ENCODE results near the gene GRIP2.

The GRIP2 gene

DNA sequence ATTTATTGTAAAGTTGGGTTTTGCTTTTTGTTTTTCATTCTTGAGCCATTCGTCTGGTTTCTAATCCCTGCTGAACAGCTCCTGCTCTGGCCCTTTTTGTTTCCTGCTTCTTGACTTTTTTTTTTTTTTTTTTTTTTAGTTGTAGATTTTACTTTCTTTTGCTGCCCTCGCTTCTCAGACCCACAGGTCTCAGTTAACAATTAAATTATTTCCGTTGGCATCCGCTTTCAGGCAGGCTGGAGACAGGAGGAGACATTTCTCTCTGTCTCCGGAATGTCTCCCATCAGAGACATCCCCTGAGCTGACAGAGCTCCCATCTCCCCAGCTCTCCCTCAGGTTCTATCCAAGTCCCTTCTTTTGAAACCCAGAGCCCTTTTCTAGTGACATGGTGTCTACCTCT lies 69.1 kb downstream of the GRIP2 start:
- Histone ChIP-seq H3K79me2 (ENCODE audit: low read length) (no peaks in the 10 kb centered on the region), H3K9me2 (replicated peaks; ENCODE audit: insufficient read depth, low read length) (no peaks in the 10 kb centered on the region), H3K9ac (ENCODE audit: low read length) (no peak overlapping the region), H3K36me3 (replicated peaks; ENCODE audit: insufficient read depth, low read length) (no peaks in the 10 kb centered on the region), H4K20me1 (ENCODE audit: insufficient read depth, low read length) (no peaks in the 10 kb centered on the region), H3K4me3 (ENCODE audit: low read length) (no peak overlapping the region), H3K27ac (ENCODE audit: low read length) (no peak overlapping the region), H3F3A (ENCODE audit: insufficient read depth, low read length) (no peaks in the 10 kb centered on the region), H2AFZ (ENCODE audit: low read length) (no peak overlapping the region), H3K9me3 (replicated peaks; ENCODE audit: insufficient read depth, low read length) (no peaks in the 10 kb centered on the region), H3K4me1 (ENCODE audit: low read length) (no peaks in the 10 kb centered on the region), H3K27me3 (replicated peaks; ENCODE audit: insufficient read depth, low read length) (no peaks in the 10 kb centered on the region), H3K4me2 (ENCODE audit: low read depth, low read length) (no peak overlapping the region)
- DNase-seq, result no peak
- TF ChIP-seq, protein P1, sequence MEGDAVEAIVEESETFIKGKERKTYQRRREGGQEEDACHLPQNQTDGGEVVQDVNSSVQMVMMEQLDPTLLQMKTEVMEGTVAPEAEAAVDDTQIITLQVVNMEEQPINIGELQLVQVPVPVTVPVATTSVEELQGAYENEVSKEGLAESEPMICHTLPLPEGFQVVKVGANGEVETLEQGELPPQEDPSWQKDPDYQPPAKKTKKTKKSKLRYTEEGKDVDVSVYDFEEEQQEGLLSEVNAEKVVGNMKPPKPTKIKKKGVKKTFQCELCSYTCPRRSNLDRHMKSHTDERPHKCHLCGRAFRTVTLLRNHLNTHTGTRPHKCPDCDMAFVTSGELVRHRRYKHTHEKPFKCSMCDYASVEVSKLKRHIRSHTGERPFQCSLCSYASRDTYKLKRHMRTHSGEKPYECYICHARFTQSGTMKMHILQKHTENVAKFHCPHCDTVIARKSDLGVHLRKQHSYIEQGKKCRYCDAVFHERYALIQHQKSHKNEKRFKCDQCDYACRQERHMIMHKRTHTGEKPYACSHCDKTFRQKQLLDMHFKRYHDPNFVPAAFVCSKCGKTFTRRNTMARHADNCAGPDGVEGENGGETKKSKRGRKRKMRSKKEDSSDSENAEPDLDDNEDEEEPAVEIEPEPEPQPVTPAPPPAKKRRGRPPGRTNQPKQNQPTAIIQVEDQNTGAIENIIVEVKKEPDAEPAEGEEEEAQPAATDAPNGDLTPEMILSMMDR (IDR thresholded peaks at IDR 0.05; ENCODE audit: low read length), result no peak
- no peak for TF ChIP-seq EZH2phosphoT487 (IDR thresholded peaks at IDR 0.05; ENCODE audit: low read length)
- TF ChIP-seq EZH2 (optimal IDR thresholded peaks at IDR 0.05; ENCODE audit: low read depth, low read length), result no peak

DNA sequence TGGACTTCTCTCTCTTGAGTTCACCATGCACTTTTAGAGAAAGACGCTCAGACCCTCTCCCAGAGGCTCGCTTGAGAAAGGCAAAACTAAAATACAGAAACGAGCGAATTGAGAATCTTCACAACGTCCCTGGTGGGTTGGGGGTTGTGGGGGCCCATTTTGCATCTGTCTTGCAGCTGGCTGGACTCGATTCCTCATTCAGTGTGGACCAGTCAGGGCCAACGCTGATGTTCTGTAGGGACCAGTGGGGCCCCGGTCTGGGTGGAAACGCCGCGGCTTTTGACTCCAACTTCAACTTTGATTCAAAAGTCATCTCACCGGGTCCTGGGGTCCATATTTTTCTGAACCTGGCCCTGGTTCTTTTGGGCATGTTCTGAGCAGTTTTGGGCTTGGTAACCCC lies 69.7 kb downstream of the GRIP2 start:
- Histone ChIP-seq H3K4me2 (ENCODE audit: low read depth, low read length) (no peak overlapping the region), H3K27ac (ENCODE audit: low read length) (no peak overlapping the region), H3K4me1 (ENCODE audit: low read length) (no peaks in the 10 kb centered on the region), H3K4me3 (ENCODE audit: low read length) (no peak overlapping the region), H3K36me3 (replicated peaks; ENCODE audit: insufficient read depth, low read length) (no peaks in the 10 kb centered on the region), H3K9me3 (replicated peaks; ENCODE audit: insufficient read depth, low read length) (no peaks in the 10 kb centered on the region), H2AFZ (ENCODE audit: low read length) (no peak overlapping the region), H3K9ac (ENCODE audit: low read length) (no peak overlapping the region), H3F3A (ENCODE audit: insufficient read depth, low read length) (no peaks in the 10 kb centered on the region), H3K79me2 (ENCODE audit: low read length) (no peaks in the 10 kb centered on the region), H3K9me2 (replicated peaks; ENCODE audit: insufficient read depth, low read length) (no peaks in the 10 kb centered on the region), H4K20me1 (ENCODE audit: insufficient read depth, low read length) (no peaks in the 10 kb centered on the region), H3K27me3 (replicated peaks; ENCODE audit: insufficient read depth, low read length) (no peaks in the 10 kb centered on the region)
- TF ChIP-seq, protein P1 (IDR thresholded peaks at IDR 0.05; ENCODE audit: low read length), result no peak
- TF ChIP-seq EZH2phosphoT487 (IDR thresholded peaks at IDR 0.05; ENCODE audit: low read length) (no peak), EZH2 (optimal IDR thresholded peaks at IDR 0.05; ENCODE audit: low read depth, low read length) (no peak)
- no peak for DNase-seq

DNA sequence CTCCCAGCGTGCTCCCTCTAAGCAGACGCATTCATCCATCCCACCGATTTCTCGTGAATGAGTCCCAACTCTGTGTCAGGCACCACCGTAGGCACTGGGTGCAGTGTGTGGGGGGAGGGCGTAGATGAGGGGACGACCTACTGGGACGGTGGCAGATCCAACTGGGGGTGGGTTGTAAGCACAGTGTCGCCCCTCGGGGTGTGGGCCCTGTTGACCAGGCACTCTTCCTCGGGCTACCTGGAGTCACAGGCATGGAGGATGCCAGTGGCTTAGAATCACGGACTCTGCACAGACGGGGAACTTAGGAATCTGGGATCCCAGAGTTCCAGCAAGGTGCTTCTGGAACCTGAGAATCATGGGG lies 71.5 kb downstream of the GRIP2 start:
- no peaks in the 10 kb centered on the region for H3K27me3 ChIP-seq (replicated peaks; ENCODE audit: insufficient read depth, low read length)
- H3K4me3 ChIP-seq (ENCODE audit: low read length), result no peak overlapping the region
- no peaks in the 10 kb centered on the region for H3F3A ChIP-seq (ENCODE audit: insufficient read depth, low read length)
- H2AFZ ChIP-seq (ENCODE audit: low read length), result no peak overlapping the region
- no peak for DNase-seq
- H3K9ac ChIP-seq (ENCODE audit: low read length), result no peak overlapping the region
- no peaks in the 10 kb centered on the region for H3K4me1 ChIP-seq (ENCODE audit: low read length)
- TF ChIP-seq EZH2phosphoT487 (IDR thresholded peaks at IDR 0.05; ENCODE audit: low read length) (no peak), EZH2 (optimal IDR thresholded peaks at IDR 0.05; ENCODE audit: low read depth, low read length) (no peak)
- TF ChIP-seq, protein P1 (IDR thresholded peaks at IDR 0.05; ENCODE audit: low read length), result no peak
- no peaks in the 10 kb centered on the region for H3K9me3 ChIP-seq (replicated peaks; ENCODE audit: insufficient read depth, low read length)
- H3K9me2 ChIP-seq (replicated peaks; ENCODE audit: insufficient read depth, low read length), result no peaks in the 10 kb centered on the region
- H3K36me3 ChIP-seq (replicated peaks; ENCODE audit: insufficient read depth, low read length), result no peaks in the 10 kb centered on the region
- H4K20me1 ChIP-seq (ENCODE audit: insufficient read depth, low read length), result no peaks in the 10 kb centered on the region
- H3K4me2 ChIP-seq (ENCODE audit: low read depth, low read length), result no peak overlapping the region
- no peak overlapping the region for H3K27ac ChIP-seq (ENCODE audit: low read length)
- H3K79me2 ChIP-seq (ENCODE audit: low read length), result no peaks in the 10 kb centered on the region
